ENCODE measurements around the gene EFL1. TPM values are rescaled to one million over a fixed set of nuclear protein-coding genes. Genes with fewer than 3 reads are reported as not detected.
"Not testable (repeated sequence)": the region's sequence is repeated elsewhere in the genome, so short reads cannot be mapped to it uniquely, and the experiment has no call there.

The EFL1 gene
- polyA plus RNA-seq, 2 donors: 2.6 to 7.5 TPM

- H3K9me3 ChIP-seq (ENCODE audit: control insufficient read depth in 2 of 2, insufficient read depth in 1 of 2, low read depth in 1 of 2, low read length in 1 of 2); H3K4me3 ChIP-seq (ENCODE audit: low read depth in 1 of 2, low read length in 2 of 2); H3K36me3 ChIP-seq (ENCODE audit: control insufficient read depth in 2 of 2, insufficient read depth in 2 of 2, low read length in 1 of 2); H3K27me3 ChIP-seq (ENCODE audit: control insufficient read depth in 1 of 2, insufficient read depth in 2 of 2, low read length in 2 of 2); H3K27ac ChIP-seq (ENCODE audit: low read depth in 2 of 2, low read length in 1 of 2); H3K4me1 ChIP-seq (ENCODE audit: control insufficient read depth in 2 of 2, insufficient read depth in 2 of 2, low read length in 1 of 2): not testable (repeated sequence)
- 93 to 95% methylated on average over 5 of the region's 5 CpGs for WGBS, 2 donors
Measured at GRCh38 chr15:82245956-82246355, 16.6 kb downstream of the EFL1 start.

GRCh38 chr15:82243644-82244043, 18.9 kb downstream of the EFL1 start:
- H3K4me3 ChIP-seq (ENCODE audit: low read depth in 1 of 2, low read length in 2 of 2); H3K9me3 ChIP-seq (ENCODE audit: control insufficient read depth in 2 of 2, insufficient read depth in 1 of 2, low read depth in 1 of 2, low read length in 1 of 2); H3K27me3 ChIP-seq (ENCODE audit: control insufficient read depth in 1 of 2, insufficient read depth in 2 of 2, low read length in 2 of 2); H3K27ac ChIP-seq (ENCODE audit: low read depth in 2 of 2, low read length in 1 of 2); H3K36me3 ChIP-seq (ENCODE audit: control insufficient read depth in 2 of 2, insufficient read depth in 2 of 2, low read length in 1 of 2); H3K4me1 ChIP-seq (ENCODE audit: control insufficient read depth in 2 of 2, insufficient read depth in 2 of 2, low read length in 1 of 2): not testable (repeated sequence)
- WGBS, 2 donors: 75 to 84% methylated on average over 3 of the region's 5 CpGs

- not testable (repeated sequence) for H3K9me3 ChIP-seq (ENCODE audit: control insufficient read depth in 2 of 2, insufficient read depth in 1 of 2, low read depth in 1 of 2, low read length in 1 of 2); H3K4me1 ChIP-seq (ENCODE audit: control insufficient read depth in 2 of 2, insufficient read depth in 2 of 2, low read length in 1 of 2); H3K4me3 ChIP-seq (ENCODE audit: low read depth in 1 of 2, low read length in 2 of 2); H3K27ac ChIP-seq (ENCODE audit: low read depth in 2 of 2, low read length in 1 of 2); H3K36me3 ChIP-seq (ENCODE audit: control insufficient read depth in 2 of 2, insufficient read depth in 2 of 2, low read length in 1 of 2); H3K27me3 ChIP-seq (ENCODE audit: control insufficient read depth in 1 of 2, insufficient read depth in 2 of 2, low read length in 2 of 2)
- 37 to 63% methylated on average over 1 of the region's 1 CpG for WGBS, 2 donors
Measured at GRCh38 chr15:82241836-82242499, 20.6 kb downstream of the EFL1 start.

DNA sequence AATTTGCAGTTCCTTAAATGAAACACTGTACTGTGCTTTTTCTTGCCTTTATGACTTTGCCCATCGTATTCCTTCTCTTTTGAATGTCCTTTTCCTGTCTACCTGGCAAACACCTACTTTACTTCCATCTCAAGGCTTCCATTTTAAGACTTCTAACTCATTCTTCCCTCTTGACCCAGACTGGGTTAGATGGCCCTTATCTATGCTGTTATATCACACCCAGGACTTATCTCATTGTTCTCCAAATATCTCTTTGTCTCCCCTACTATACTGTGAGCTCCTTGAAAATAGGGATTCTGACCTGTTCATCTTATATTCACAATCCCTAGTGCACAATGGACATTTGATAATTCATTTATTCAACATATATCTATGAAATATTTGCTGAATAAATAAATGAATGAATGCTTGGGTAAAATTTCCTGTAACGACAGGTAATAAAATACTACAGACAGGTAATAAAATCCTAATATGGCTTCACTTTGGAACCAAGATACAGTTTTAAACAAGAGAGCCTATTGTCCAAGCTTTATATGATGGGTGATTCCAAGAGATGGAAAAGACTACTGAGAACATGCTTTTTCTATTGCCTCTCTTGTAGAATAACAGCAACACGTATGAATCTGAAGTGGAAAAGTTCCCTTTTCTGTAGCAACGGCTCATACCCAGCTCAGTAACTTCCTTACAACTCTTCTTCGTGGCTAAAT, 22.7 kb downstream of the EFL1 start:
- Histone ChIP-seq H3K27me3 (ENCODE audit: control insufficient read depth in 1 of 2, insufficient read depth in 2 of 2, low read length in 2 of 2) (no peaks in the 10 kb centered on the region), H3K4me3 (ENCODE audit: low read depth in 1 of 2, low read length in 2 of 2) (no peak overlapping the region), H3K36me3 (ENCODE audit: control insufficient read depth in 2 of 2, insufficient read depth in 2 of 2, low read length in 1 of 2) (peaks cover 0 to 2% of the 10 kb centered on the region in 2 donors), H3K27ac (ENCODE audit: low read depth in 2 of 2, low read length in 1 of 2) (no peak overlapping the region), H3K4me1 (ENCODE audit: control insufficient read depth in 2 of 2, insufficient read depth in 2 of 2, low read length in 1 of 2) (no peaks in the 10 kb centered on the region), H3K9me3 (ENCODE audit: control insufficient read depth in 2 of 2, insufficient read depth in 1 of 2, low read depth in 1 of 2, low read length in 1 of 2) (no peaks in the 10 kb centered on the region)
- WGBS, 2 donors: 88 to 96% methylated on average over 5 of the region's 5 CpGs

- H3K9me3 ChIP-seq (ENCODE audit: control insufficient read depth in 2 of 2, insufficient read depth in 1 of 2, low read depth in 1 of 2, low read length in 1 of 2); H3K4me1 ChIP-seq (ENCODE audit: control insufficient read depth in 2 of 2, insufficient read depth in 2 of 2, low read length in 1 of 2); H3K36me3 ChIP-seq (ENCODE audit: control insufficient read depth in 2 of 2, insufficient read depth in 2 of 2, low read length in 1 of 2); H3K27me3 ChIP-seq (ENCODE audit: control insufficient read depth in 1 of 2, insufficient read depth in 2 of 2, low read length in 2 of 2); H3K27ac ChIP-seq (ENCODE audit: low read depth in 2 of 2, low read length in 1 of 2); H3K4me3 ChIP-seq (ENCODE audit: low read depth in 1 of 2, low read length in 2 of 2): not testable (repeated sequence)
- WGBS, 2 donors: 50 to 64% methylated on average over 2 of the region's 3 CpGs
Measured at GRCh38 chr15:82237944-82238534, 24.5 kb downstream of the EFL1 start.

- H3K4me3 ChIP-seq (ENCODE audit: low read depth in 1 of 2, low read length in 2 of 2): no peak overlapping the region
- no peak overlapping the region for H3K27ac ChIP-seq (ENCODE audit: low read depth in 2 of 2, low read length in 1 of 2)
- WGBS, 2 donors: 66 to 89% methylated on average over 2 of the region's 2 CpGs
- no peaks in the 10 kb centered on the region for H3K4me1 ChIP-seq (ENCODE audit: control insufficient read depth in 2 of 2, insufficient read depth in 2 of 2, low read length in 1 of 2)
- no peaks in the 10 kb centered on the region for H3K9me3 ChIP-seq (ENCODE audit: control insufficient read depth in 2 of 2, insufficient read depth in 1 of 2, low read depth in 1 of 2, low read length in 1 of 2)
- H3K27me3 ChIP-seq (ENCODE audit: control insufficient read depth in 1 of 2, insufficient read depth in 2 of 2, low read length in 2 of 2): no peaks in the 10 kb centered on the region
- peaks cover 0 to 5% of the 10 kb centered on the region in 2 donors for H3K36me3 ChIP-seq (ENCODE audit: control insufficient read depth in 2 of 2, insufficient read depth in 2 of 2, low read length in 1 of 2)
Measured at GRCh38 chr15:82231842-82232241, 30.7 kb downstream of the EFL1 start.

DNA sequence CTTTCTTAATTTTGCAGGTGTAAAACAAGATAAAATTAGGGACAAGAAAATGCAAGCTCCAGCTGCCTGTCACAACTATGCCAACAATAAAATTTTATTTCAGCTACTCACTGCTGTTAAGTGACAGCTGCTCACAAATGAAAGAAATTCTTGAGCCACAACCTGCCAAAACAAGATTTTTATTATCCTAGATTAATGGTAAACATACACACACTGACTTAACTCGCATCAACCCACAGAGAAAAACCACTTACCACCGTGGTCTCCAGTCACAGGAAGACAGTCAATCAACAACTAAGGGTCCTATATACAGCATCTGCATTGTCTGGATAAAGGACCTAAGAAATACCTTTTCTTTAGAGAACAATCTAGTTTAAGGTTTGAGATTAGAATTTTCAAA, 31.3 kb downstream of the EFL1 start:
- no peaks in the 10 kb centered on the region for H3K4me1 ChIP-seq (ENCODE audit: control insufficient read depth in 2 of 2, insufficient read depth in 2 of 2, low read length in 1 of 2)
- H3K27ac ChIP-seq (ENCODE audit: low read depth in 2 of 2, low read length in 1 of 2): no peak overlapping the region
- no peaks in the 10 kb centered on the region for H3K9me3 ChIP-seq (ENCODE audit: control insufficient read depth in 2 of 2, insufficient read depth in 1 of 2, low read depth in 1 of 2, low read length in 1 of 2)
- WGBS, 2 donors: 38 to 39% methylated on average over 2 of the region's 2 CpGs
- H3K27me3 ChIP-seq (ENCODE audit: control insufficient read depth in 1 of 2, insufficient read depth in 2 of 2, low read length in 2 of 2): no peaks in the 10 kb centered on the region
- H3K4me3 ChIP-seq (ENCODE audit: low read depth in 1 of 2, low read length in 2 of 2): no peak overlapping the region
- peaks cover 0 to 8% of the 10 kb centered on the region in 2 donors for H3K36me3 ChIP-seq (ENCODE audit: control insufficient read depth in 2 of 2, insufficient read depth in 2 of 2, low read length in 1 of 2)

DNA sequence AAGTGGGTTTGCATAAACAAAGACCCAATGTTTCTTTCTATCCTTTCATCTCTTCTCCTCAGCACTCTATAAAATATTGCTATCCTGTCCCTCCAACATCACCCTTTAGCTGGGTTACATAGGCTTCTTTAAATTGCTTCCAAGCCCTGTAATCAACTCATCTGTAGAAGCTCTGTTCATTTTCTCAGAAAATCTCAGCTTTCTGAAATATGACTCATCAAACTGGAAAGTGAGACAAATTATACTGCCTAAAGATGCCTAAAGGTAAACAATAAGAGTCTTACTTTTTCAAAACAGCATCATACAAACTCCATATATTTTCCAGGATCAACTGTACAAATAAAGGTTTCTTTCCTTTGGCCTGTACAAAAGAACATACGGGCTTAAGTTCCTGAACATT, 33.8 kb downstream of the EFL1 start:
- 69 to 88% methylated on average over 1 of the region's 1 CpG for WGBS, 2 donors
- H3K27me3 ChIP-seq (ENCODE audit: control insufficient read depth in 1 of 2, insufficient read depth in 2 of 2, low read length in 2 of 2): no peaks in the 10 kb centered on the region
- no peaks in the 10 kb centered on the region for H3K9me3 ChIP-seq (ENCODE audit: control insufficient read depth in 2 of 2, insufficient read depth in 1 of 2, low read depth in 1 of 2, low read length in 1 of 2)
- peaks cover 0 to 8% of the 10 kb centered on the region in 2 donors for H3K36me3 ChIP-seq (ENCODE audit: control insufficient read depth in 2 of 2, insufficient read depth in 2 of 2, low read length in 1 of 2)
- H3K4me1 ChIP-seq (ENCODE audit: control insufficient read depth in 2 of 2, insufficient read depth in 2 of 2, low read length in 1 of 2): no peaks in the 10 kb centered on the region
- H3K4me3 ChIP-seq (ENCODE audit: low read depth in 1 of 2, low read length in 2 of 2): no peak overlapping the region
- no peak overlapping the region for H3K27ac ChIP-seq (ENCODE audit: low read depth in 2 of 2, low read length in 1 of 2)

GRCh38 chr15:82221535-82221934, 41.0 kb downstream of the EFL1 start:
- H3K4me3 ChIP-seq (ENCODE audit: low read depth in 1 of 2, low read length in 2 of 2); H3K27ac ChIP-seq (ENCODE audit: low read depth in 2 of 2, low read length in 1 of 2); H3K9me3 ChIP-seq (ENCODE audit: control insufficient read depth in 2 of 2, insufficient read depth in 1 of 2, low read depth in 1 of 2, low read length in 1 of 2); H3K27me3 ChIP-seq (ENCODE audit: control insufficient read depth in 1 of 2, insufficient read depth in 2 of 2, low read length in 2 of 2); H3K4me1 ChIP-seq (ENCODE audit: control insufficient read depth in 2 of 2, insufficient read depth in 2 of 2, low read length in 1 of 2); H3K36me3 ChIP-seq (ENCODE audit: control insufficient read depth in 2 of 2, insufficient read depth in 2 of 2, low read length in 1 of 2): not testable (repeated sequence)
- 80 to 81% methylated on average over 2 of the region's 2 CpGs for whole genome bisulfite sequencing, 2 donors

DNA sequence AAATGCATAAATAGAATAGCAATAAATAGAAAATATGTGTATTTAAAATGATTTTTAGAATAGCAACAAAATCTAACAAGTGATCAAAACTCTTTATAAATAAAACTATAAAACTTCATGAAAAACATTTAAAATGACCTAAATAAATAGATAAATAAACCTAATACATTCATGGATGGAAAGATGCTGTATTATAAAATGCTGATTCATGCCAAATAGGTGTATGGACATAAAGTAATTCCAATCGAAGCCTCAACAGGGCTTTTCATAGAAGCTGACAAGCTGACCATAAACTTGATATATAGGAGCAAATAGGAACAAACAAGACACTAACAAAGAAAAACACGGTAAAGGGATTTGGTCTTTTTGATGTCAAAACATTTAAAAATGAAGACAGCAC, 46.4 kb downstream of the EFL1 start:
- H3K4me1 ChIP-seq (ENCODE audit: control insufficient read depth in 2 of 2, insufficient read depth in 2 of 2, low read length in 1 of 2); H3K27ac ChIP-seq (ENCODE audit: low read depth in 2 of 2, low read length in 1 of 2); H3K4me3 ChIP-seq (ENCODE audit: low read depth in 1 of 2, low read length in 2 of 2); H3K9me3 ChIP-seq (ENCODE audit: control insufficient read depth in 2 of 2, insufficient read depth in 1 of 2, low read depth in 1 of 2, low read length in 1 of 2); H3K36me3 ChIP-seq (ENCODE audit: control insufficient read depth in 2 of 2, insufficient read depth in 2 of 2, low read length in 1 of 2); H3K27me3 ChIP-seq (ENCODE audit: control insufficient read depth in 1 of 2, insufficient read depth in 2 of 2, low read length in 2 of 2): not testable (repeated sequence)
- 84 to 85% methylated on average over 2 of the region's 2 CpGs for WGBS, 2 donors
